ENCODE data around the gene TOX2.

DNA sequence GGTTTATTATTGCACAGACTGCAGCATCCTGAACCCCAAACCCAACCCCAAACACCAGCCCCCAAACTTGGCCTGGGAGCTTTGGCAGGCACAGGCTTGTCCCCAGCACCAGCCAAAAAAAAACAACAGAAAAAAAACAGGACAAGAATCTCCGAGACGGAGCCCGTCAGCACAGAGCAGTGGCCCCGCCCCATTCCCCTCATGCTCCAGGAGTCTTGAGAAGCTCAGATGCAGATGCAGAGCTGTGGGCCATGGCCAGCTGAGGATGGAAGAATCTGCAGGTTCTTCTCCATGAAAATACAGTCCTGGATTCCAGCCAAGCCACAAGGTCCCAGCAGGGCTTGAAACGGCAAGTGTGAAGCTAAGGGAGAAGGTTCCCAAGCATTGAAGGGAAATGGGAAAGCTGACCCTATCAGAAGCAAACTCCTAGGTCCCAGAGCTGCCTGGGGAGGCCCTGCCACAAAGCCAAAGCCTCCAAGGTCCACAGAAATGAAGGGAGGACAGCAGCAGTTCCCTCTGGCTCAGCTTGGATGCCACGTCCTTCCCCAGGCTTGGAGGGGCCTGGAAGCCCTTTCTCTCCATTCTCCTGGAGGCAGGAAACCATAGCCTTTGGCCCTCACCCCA, 197.2 kb downstream of the TOX2 start:
- TF ChIP-seq CTCF (IDR thresholded peaks at IDR 0.05; ENCODE audit: low read depth, low read length, poor library complexity, severe bottlenecking) (no peak), EZH2phosphoT487 (IDR thresholded peaks at IDR 0.05; ENCODE audit: borderline replicate concordance, low read length) (no peak)
